T-helper 2 cell treated with Interferon-gamma antibody and Interleukin-4, amounts not matched to agents 5 μg/mL and 100 μg/mL, for 36 hours (primary cell): ENCODE results near the gene DBN1.

Experiments
- DNase-seq: peaks from one replicate; pipeline ENCODE4 v3.0.0; 2021; ENCODE audit warnings: low spot score
- H3K27ac Mint-ChIP-seq: one replicate; pipeline ENCODE4 v1.8.0; 2021; ENCODE audit warnings: mild to moderate bottlenecking, mixed read lengths
- H3K27me3 Mint-ChIP-seq: one replicate; pipeline ENCODE4 v1.8.0; 2021; ENCODE audit warnings: low read depth, mixed read lengths
- H3K36me3 Mint-ChIP-seq: one replicate; pipeline ENCODE4 v1.8.0; 2021; ENCODE audit warnings: low read depth, mixed read lengths
- H3K4me1 Mint-ChIP-seq: one replicate; pipeline ENCODE4 v1.8.0; 2021; ENCODE audit warnings: low read depth, mixed read lengths
- H3K4me3 Mint-ChIP-seq: one replicate; pipeline ENCODE4 v1.8.0; 2022; ENCODE audit warnings: mild to moderate bottlenecking, moderate library complexity, mixed read lengths
- H3K9me3 Mint-ChIP-seq: one replicate; pipeline ENCODE4 v1.8.0; 2021; ENCODE audit warnings: mixed read lengths

DBN1 gene

DNA sequence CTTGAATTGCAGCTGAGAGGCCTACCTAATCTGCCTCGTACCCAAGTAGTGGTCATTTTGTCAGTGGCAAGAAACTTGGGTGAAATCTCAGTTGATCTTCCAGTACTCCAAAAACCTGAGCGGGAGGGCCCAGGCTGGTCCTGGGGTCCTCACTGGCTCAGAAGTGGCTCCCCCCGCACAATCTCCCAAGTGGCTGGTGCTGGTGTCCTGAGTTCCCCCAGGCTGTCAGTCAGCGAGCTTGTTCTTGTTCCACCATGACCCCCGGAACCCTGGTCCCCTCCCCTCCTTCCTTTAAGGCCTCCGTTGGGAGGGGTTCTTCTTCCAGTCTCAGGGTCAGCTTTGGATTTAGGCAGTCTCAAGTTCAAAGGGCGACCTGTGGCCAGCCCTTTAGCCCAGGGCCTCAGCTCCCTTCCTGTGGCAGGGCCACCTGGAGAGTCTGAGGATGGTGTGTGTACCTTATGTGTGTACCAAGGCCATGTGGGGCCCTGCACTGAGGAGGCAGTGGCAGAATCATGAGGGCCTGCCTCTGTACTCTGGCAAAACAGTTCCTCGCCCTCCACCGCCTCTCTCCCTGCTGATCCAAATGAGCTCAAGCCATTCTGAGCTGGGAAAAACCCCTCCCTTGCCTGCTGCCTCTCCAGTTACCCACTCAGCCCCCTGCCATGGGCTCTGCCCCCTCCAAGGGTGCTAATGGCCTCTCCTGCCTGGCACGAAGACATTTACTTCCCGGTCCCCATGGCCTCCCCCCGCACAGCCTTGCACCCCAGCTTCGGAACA lies 4.5 kb upstream of the DBN1 start:
- H3K27ac Mint-ChIP-seq: no peak overlapping the region
- no peak overlapping the region for H3K4me3 Mint-ChIP-seq
- no peak for DNase-seq
- peaks cover 9% of the 10 kb centered on the region for H3K27me3 Mint-ChIP-seq
- H3K4me1 Mint-ChIP-seq: peaks cover 38% of the 10 kb centered on the region
- no peaks in the 10 kb centered on the region for H3K9me3 Mint-ChIP-seq
- H3K36me3 Mint-ChIP-seq: peaks cover 7% of the 10 kb centered on the region

GRCh38 chr5:177476531-177477233 lies 3.2 kb upstream of the DBN1 start:
- Mint-ChIP-seq H3K27ac (no peak overlapping the region), H3K4me1 (peaks cover 39% of the 10 kb centered on the region), H3K36me3 (peaks cover 3% of the 10 kb centered on the region), H3K27me3 (peaks cover 9% of the 10 kb centered on the region), H3K4me3 (no peak overlapping the region), H3K9me3 (no peaks in the 10 kb centered on the region)
- no peak for DNase-seq

DNA sequence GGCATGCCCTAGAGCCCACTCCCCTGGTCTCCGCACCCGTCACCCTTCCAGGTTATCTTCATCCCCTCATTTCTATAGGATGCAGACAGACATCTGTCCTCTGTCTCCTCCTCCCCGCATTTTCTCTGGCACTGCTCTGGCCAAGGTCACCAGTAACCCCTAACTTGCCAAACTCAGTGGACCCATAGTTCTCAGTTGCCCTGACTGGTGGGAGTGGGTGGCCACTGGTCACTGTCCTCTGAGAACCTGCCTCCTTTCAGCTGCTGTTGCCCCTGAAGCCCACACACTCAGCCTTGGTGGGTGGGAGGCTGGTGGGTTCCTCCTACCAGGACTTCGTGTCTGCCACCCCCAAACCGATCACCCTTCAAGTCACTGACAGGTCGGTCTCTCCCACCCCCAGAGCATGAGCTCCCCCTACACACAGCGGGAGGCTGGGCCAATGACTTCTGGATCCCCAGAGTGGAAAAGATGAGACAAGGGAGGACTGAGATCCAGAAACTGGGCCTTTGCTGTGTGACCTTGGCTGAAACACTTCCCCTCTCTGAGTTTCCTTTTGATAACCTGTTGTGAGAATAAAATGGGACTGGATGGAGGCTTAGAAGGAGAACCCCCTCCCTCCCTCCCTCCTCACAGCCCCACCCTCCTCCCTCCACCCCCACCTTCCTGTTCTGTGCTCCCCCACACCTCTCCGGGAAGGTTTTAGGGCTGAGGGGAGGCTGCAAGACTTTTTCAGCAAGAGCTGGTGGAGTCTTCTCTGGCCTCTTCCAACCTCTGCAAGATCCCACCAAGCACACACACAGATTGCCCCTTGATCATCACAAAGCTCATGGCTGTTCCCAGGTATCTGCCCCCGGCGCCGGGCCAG lies 2.4 kb upstream of the DBN1 start:
- DNase-seq: no peak
- peak overlapping the region; percentile 11 for H3K4me3 Mint-ChIP-seq
- peak overlapping the region; percentile 52 for H3K27ac Mint-ChIP-seq
- H3K27me3 Mint-ChIP-seq: peaks cover 9% of the 10 kb centered on the region
- H3K9me3 Mint-ChIP-seq: no peaks in the 10 kb centered on the region
- peaks cover 3% of the 10 kb centered on the region for H3K36me3 Mint-ChIP-seq
- peaks cover 42% of the 10 kb centered on the region for H3K4me1 Mint-ChIP-seq

DNA sequence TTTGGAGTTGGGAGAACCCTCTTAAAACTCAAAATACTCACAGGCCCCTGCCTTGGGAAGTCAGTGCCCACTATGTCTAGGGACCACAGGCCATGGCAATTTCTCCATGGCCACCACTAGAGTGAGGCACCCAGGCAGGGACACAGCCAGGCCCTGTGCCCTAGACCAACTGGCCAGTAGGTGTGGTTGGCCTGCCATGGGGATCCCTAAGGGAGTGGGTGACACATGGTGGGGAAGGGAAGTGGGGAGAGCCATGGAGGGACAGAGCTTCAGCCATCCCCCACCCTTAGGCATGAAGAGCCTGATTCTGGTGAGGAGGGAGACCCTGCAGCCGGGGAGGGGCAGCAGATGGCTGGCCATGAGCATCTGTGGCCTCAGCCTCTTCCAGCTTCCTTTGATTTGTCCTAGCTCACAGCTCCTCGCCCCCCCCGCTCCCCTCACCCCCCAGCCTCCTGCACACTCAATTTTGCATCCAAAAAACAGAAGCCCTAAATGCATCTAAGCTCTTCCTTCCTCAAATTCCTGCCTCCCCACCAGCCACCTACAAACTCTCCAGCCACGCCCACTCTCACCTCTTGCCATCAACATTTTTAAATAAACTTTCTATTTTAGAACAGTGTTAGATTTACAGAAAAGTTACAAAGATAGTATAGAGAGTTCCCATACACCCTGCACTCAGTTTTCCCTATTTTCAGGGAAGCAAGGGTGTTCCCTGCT lies 1.6 kb upstream of the DBN1 start:
- DNase-seq: no peak
- Mint-ChIP-seq H3K27me3 (peaks cover 9% of the 10 kb centered on the region), H3K36me3 (peaks cover 3% of the 10 kb centered on the region), H3K4me1 (peaks cover 40% of the 10 kb centered on the region), H3K4me3 (peak overlapping the region; percentile 83), H3K9me3 (no peaks in the 10 kb centered on the region), H3K27ac (peak overlapping the region; percentile 26)

DNA sequence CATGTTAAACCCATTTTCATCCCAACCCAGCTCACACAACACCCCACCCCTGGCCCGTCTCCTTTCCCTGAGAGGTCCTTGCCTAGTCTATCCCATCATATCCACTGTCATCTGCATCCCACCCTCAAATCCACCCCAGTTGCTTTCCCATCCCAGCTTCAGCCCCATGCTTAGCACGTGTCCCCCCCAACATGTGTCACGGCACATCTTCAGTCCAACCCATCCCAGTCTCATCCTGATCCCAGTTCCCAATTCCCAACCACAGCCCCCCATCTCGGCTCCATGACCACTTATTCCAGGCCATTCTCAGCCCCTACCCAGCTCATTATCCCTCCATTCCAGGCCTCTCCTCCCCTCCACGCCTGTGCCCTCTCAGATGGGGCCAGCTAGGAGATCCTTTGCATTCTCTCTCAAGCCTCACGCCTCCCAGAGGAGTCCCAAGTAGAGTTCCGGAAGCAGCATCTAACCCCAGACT lies 605 bp upstream of the DBN1 start:
- Mint-ChIP-seq H3K4me1 (peaks cover 31% of the 10 kb centered on the region), H3K27me3 (peaks cover 9% of the 10 kb centered on the region), H3K9me3 (no peaks in the 10 kb centered on the region), H3K4me3 (peak overlapping the region; percentile 83), H3K36me3 (peaks cover 3% of the 10 kb centered on the region), H3K27ac (peak overlapping the region; percentile 62)
- DNase-seq: no peak

- H3K27me3 Mint-ChIP-seq: peaks cover 9% of the 10 kb centered on the region
- peaks cover 26% of the 10 kb centered on the region for H3K4me1 Mint-ChIP-seq
- no peak overlapping the region for H3K27ac Mint-ChIP-seq
- no peaks in the 10 kb centered on the region for H3K9me3 Mint-ChIP-seq
- peak overlapping the region; percentile 49 for H3K4me3 Mint-ChIP-seq
- peaks cover 3% of the 10 kb centered on the region for H3K36me3 Mint-ChIP-seq
- peak; percentile 60 for DNase-seq
These were observed 683 bp downstream of the DBN1 start for GRCh38 chr5:177472460-177473442.

DNA sequence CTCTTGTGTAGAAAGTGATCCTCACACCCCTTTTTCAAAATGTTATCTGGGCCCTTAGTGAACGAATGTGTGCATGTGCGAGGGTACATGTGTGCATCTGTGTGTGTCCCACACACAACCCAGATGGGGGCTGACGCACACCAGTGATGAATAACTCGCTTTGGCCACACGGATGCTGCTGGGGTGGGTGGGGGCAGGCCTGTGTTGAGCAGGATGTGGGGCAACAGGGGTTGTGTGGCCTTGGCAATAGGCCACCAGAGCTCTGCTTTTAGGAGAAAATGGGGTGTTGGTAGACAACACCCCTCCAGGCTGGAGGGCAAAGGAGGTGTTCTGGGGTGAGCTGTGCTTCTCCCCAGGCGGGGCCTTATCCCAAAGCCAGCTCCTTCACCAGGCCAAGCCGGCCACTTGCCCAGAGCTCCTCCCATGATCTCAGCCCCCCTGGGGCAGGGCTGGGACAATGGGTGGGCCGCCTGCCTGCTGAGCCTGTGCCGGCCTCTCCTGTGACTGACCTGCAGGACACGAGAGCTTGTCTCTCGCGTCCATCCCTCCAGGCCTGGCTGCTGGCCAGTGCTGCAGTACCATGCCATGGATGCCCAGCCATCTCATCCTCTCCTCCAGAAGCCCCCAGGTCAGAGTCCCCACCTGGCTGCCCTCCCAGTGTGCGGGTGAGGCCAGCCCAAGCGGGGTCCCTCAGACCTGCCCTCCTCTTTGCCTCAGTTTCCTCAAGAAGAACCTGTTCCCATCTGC lies 1.7 kb downstream of the DBN1 start:
- Mint-ChIP-seq H3K9me3 (no peaks in the 10 kb centered on the region), H3K4me3 (peak overlapping the region; percentile 49), H3K4me1 (peaks cover 26% of the 10 kb centered on the region), H3K27ac (no peak overlapping the region), H3K27me3 (peaks cover 9% of the 10 kb centered on the region), H3K36me3 (peaks cover 3% of the 10 kb centered on the region)
- no peak for DNase-seq

DNA sequence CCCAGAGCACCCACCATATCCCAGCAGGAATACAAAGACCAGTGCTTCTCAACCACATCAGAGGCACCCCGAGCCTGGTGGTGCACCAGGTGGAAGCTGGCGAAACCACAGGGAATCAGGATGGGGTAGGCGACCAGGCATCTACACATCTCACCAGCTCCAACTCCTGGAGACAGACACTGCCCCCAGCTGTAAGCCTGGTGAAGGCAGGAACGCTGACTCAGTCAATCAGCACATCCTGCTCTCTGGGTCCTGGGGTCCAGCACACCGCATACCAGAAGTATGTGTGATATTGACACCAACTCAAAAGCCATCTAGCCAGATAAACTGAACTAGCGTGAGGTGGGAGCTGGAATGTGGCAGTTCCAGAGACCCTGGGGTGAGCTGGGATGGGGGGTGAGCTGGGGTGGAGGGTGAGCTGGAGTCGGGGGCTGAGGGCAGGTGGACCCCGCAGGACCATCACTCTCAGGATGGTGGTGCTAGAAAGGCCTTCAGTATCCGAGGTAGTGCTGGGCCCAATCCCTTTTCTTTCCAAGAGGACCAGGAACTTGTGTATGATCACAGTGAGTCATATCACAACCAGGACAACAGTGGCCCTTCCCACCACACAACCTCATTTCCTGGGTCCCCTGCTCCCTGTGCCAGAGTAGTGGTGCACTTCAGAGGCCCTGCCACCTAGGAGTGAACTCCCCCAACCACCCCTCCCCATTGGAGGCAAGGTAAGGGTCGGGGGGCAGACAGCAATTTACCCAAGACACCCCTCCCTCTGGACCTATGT lies 2.5 kb downstream of the DBN1 start:
- Mint-ChIP-seq H3K27ac (no peak overlapping the region), H3K27me3 (peaks cover 9% of the 10 kb centered on the region), H3K36me3 (peaks cover 3% of the 10 kb centered on the region), H3K4me3 (no peak overlapping the region), H3K4me1 (peaks cover 22% of the 10 kb centered on the region), H3K9me3 (no peaks in the 10 kb centered on the region)
- DNase-seq: no peak

DNA sequence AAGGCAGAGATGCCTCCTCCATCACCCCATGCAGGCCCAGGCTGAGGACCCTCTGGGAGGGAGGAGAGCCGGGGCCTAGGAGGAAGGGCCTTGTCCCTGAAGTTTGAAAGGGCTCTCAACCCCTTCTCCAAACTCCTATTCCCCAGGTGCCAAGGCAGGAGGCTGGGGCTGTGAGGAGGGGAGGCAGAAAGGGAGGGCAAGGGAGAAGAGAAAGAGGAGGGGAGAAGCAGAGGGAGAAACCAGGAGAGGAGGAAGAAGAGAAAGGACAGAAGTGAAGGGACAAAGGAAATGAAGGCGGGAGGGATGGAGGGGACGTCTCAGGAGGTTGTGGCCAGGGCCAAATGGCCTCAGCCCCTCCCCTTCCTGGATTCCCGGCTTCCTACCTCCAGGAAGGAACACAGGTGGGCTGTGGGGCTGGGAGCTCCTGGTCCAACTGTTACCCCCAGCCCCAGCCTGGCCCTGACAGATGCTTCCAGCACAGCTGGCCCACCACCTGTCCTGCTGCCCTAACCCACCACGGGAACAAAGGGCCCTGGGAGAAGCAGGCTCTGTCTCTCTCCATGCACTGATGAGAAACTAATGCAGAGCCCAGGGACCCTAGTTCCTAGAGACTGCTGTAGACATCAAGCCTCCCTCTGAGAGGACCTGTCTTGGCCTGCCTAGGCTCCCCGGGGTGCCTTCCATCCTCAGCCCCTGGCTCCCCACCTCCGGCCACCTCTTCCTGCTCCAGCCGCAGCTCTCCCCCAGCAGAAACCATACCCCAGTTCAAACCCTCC lies 3.5 kb downstream of the DBN1 start:
- H3K9me3 Mint-ChIP-seq: no peaks in the 10 kb centered on the region
- no peak for DNase-seq
- peak overlapping the region; percentile 1 for H3K27ac Mint-ChIP-seq
- peaks cover 14% of the 10 kb centered on the region for H3K4me1 Mint-ChIP-seq
- peaks cover 9% of the 10 kb centered on the region for H3K27me3 Mint-ChIP-seq
- no peak overlapping the region for H3K4me3 Mint-ChIP-seq
- H3K36me3 Mint-ChIP-seq: peaks cover 9% of the 10 kb centered on the region

DNA sequence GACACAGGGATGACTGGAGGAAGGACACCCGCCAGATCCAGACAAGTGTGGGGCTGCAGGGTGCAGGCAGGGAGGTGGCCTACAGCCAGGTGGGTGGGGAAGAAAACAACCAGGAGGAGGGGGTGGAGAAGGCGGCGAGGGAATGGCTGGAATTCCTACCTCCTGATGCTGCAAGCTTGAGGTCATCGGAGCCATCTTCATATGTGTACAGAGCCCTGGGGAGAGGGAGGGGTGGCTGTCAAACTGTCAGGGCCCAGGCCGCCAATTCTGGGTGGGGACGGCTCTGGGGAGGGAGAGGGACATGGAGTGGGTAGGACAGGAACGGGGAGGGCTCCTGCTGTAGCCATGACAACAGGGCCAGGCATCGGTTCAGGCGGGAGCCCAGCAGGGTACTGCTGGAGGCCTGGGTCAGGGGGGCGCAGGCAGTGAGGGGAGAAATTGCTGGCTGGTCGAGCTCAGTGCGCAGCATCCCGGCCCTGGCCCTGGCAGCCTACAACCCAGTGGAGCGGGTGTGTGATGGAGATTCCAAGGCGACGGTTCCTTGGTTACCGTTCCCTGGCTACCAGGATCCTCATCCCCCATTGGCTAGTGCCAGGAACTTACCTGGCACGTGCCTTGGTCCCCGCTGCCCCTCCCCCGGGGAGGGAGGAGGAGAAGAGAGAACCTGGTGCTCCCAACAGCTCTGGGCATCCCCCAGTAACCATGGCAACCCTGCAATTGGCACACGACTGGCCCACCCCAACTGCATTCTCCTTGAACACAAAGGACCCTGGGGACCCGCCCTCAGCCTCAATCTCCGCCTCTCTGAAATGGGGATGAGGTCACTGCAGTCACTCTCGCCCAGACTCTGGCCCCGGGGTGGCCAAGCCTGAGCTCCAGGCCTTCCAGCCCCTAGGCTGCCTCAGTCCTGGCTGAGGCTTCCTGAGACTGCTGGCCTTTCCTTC lies 4.5 kb downstream of the DBN1 start:
- peaks cover 6% of the 10 kb centered on the region for H3K4me1 Mint-ChIP-seq
- no peak for DNase-seq
- H3K27me3 Mint-ChIP-seq: peaks cover 2% of the 10 kb centered on the region
- H3K27ac Mint-ChIP-seq: no peak overlapping the region
- no peak overlapping the region for H3K4me3 Mint-ChIP-seq
- no peaks in the 10 kb centered on the region for H3K9me3 Mint-ChIP-seq
- H3K36me3 Mint-ChIP-seq: peaks cover 5% of the 10 kb centered on the region
